Liver (tissue), 9 donors: ENCODE measurements around the gene RDM1. TPM values are rescaled to one million over a fixed set of nuclear protein-coding genes. Genes with fewer than 3 reads are reported as not detected.
A peak's percentile ranks its signal among the peaks of the same experiment; 100 is the strongest.

ENCODE experiments used
- DNase-seq: peaks from one replicate; pipeline ENCODE4 v3.0.0-alpha.2; 2017; ENCODE audit warnings: low spot score
- H3K27ac ChIP-seq, 2 donors: one replicate each; pipeline ENCODE4 v1.7.0; 2013; ENCODE audit warnings: inconsistent platforms in 2 of 2, low read length in 2 of 2, control low read depth in 1 of 2, low read depth in 1 of 2, mild to moderate bottlenecking in 1 of 2
- H3K27me3 ChIP-seq, 4 donors: one replicate each; pipeline versions ENCODE4 v1.6.1 to v1.7.0; 2013; ENCODE audit warnings: low read length in 3 of 4, inconsistent platforms in 1 of 4, mild to moderate bottlenecking in 1 of 4, moderate library complexity in 1 of 4; ENCODE audit not compliant: control insufficient read depth in 4 of 4, insufficient read depth in 4 of 4
- H3K36me3 ChIP-seq, 4 donors: one replicate each; pipeline versions ENCODE4 v1.6.1 to v1.7.0; 2013; ENCODE audit warnings: low read length in 3 of 4, mild to moderate bottlenecking in 3 of 4, low read depth in 1 of 4, moderate library complexity in 1 of 4; ENCODE audit not compliant: control insufficient read depth in 4 of 4, insufficient read depth in 3 of 4
- H3K4me1 ChIP-seq, 4 donors: one replicate each; pipeline versions ENCODE4 v1.6.1 to v1.7.0; 2013; ENCODE audit warnings: low read length in 3 of 4, mild to moderate bottlenecking in 3 of 4, moderate library complexity in 1 of 4; ENCODE audit not compliant: control insufficient read depth in 4 of 4, insufficient read depth in 4 of 4
- H3K4me3 ChIP-seq, 3 donors: one replicate each; pipeline versions ENCODE4 v1.6.1 to v1.7.0; 2013; ENCODE audit warnings: low read length in 3 of 3, control low read depth in 1 of 3, low read depth in 1 of 3, mild to moderate bottlenecking in 1 of 3
- H3K9ac ChIP-seq, 2 donors: one replicate each; pipeline ENCODE4 v1.7.0; 2013; ENCODE audit warnings: low read length in 2 of 2, mild to moderate bottlenecking in 2 of 2, moderate library complexity in 2 of 2, control low read depth in 1 of 2, low read depth in 1 of 2
- H3K9me3 ChIP-seq, 4 donors: one replicate each; pipeline versions ENCODE4 v1.6.1 to v1.7.0; 2013; ENCODE audit warnings: low read length in 3 of 4; ENCODE audit not compliant: control insufficient read depth in 4 of 4
- EGR1 ChIP-seq, 2 donors: IDR thresholded peaks; 2 replicates each; pipeline ENCODE4 v1.6.1; 2016 to 2018; ENCODE audit warnings: antibody characterized with exemption in 2 of 2, low read depth in 2 of 2
- FOXA2 ChIP-seq: IDR thresholded peaks from 2 replicates; pipeline ENCODE4 v1.6.1; 2016; ENCODE audit warnings: antibody characterized with exemption
- HNF4A ChIP-seq, 2 donors: conservative IDR thresholded peaks; 2 replicates each; pipeline ENCODE4 v1.6.1; 2016; ENCODE audit warnings: antibody characterized with exemption in 2 of 2, mild to moderate bottlenecking in 2 of 2
- HNF4G ChIP-seq: IDR thresholded peaks from 2 replicates; pipeline ENCODE4 v1.6.1; 2016; ENCODE audit warnings: antibody characterized with exemption
- MAX ChIP-seq: IDR thresholded peaks from 2 replicates; pipeline ENCODE4 v1.6.1; 2016; ENCODE audit warnings: antibody characterized with exemption
- NR2F2 ChIP-seq: IDR thresholded peaks from 2 replicates; pipeline ENCODE4 v1.6.1; 2016; ENCODE audit warnings: antibody characterized with exemption
- RAD21 ChIP-seq, 2 donors: IDR thresholded peaks; 2 replicates each; pipeline ENCODE4 v1.6.1; 2016; ENCODE audit warnings: antibody characterized with exemption in 2 of 2, mild to moderate bottlenecking in 2 of 2
- REST ChIP-seq: IDR thresholded peaks from 2 replicates; pipeline ENCODE4 v1.6.1; 2016; ENCODE audit warnings: antibody characterized with exemption, mild to moderate bottlenecking
- RXRA ChIP-seq, 2 donors: IDR thresholded peaks; 2 replicates each; pipeline ENCODE4 v1.6.1; 2017 to 2018; ENCODE audit warnings: antibody characterized with exemption in 2 of 2, mild to moderate bottlenecking in 1 of 2
- SP1 ChIP-seq: IDR thresholded peaks from 2 replicates; pipeline ENCODE4 v1.6.1; 2018; ENCODE audit warnings: antibody characterized with exemption, mild to moderate bottlenecking
- YY1 ChIP-seq: IDR thresholded peaks from 2 replicates; pipeline ENCODE4 v1.6.1; 2016; ENCODE audit warnings: antibody characterized with exemption, mild to moderate bottlenecking
- WGBS: extraction: QIAGEN DNeasy Blood & Tissue Kit; methylation state at CpG from one replicate; pipeline ENCODE4 v1.1.7; 2013; 5-methylcytosine and 5-hydroxymethylcytosine counted together
- polyA plus RNA-seq, 2 donors: library from polyadenylated mRNA; stranded (reverse) in 1 of 2; unstranded in 1 of 2; fragments of 200-250 nt in 1 of 2; fragments of >200 nt in 1 of 2; fragmentation: Nextera tagmentation in 1 of 2; extraction: Ambion mirVana in 1 of 2; gene quantifications; one replicate each; pipeline versions ENCODE4 v1.2.1 to v1.2.3, GENCODE V29; 2013 to 2015
- total RNA-seq, 2 donors: library from RNA; depleted of rRNA; stranded (reverse); fragments of >200 nt; gene quantifications; one replicate each; pipeline ENCODE4 v1.2.3, GENCODE V29; 2014
- donor health status: healthy.
- donor health status: healthy.
- donor health status: healthy.
- donor health status: healthy.
- donor health status: healthy.

RDM1 gene
- total and polyA plus RNA-seq, 4 donors: 0.29 to 1.9 (median 0.42) TPM; not detected in 1

- H3K27ac ChIP-seq: no peak overlapping the region
- TF ChIP-seq YY1 (no peak), NR2F2 (no peak), EGR1 (IDR thresholded peaks at IDR 0.05; ENCODE audit: low read depth in 2 of 2) (no peak), SP1 (no peak), RAD21 (IDR thresholded peaks at IDR 0.05) (no peak)
- H3K4me1 ChIP-seq: peaks cover 2 to 27% (median 19%) of the 10 kb centered on the region in 4 donors
- H3K36me3 ChIP-seq: no peaks in the 10 kb centered on the region
- 98% methylated on average over 29 of the region's 29 CpGs for WGBS
- H3K9ac ChIP-seq: no peak overlapping the region
- no peak for DNase-seq
- no peak overlapping the region for H3K4me3 ChIP-seq
- no peaks in the 10 kb centered on the region for H3K9me3 ChIP-seq
- H3K27me3 ChIP-seq: no peaks in the 10 kb centered on the region
Observed at GRCh38 chr17:35917519-35918213, 12.9 kb downstream of the RDM1 start.

GRCh38 chr17:35915153-35915964 is 15.2 kb downstream of the RDM1 start:
- peaks cover 2 to 27% (median 19%) of the 10 kb centered on the region in 4 donors for H3K4me1 ChIP-seq
- H3K9me3 ChIP-seq: no peaks in the 10 kb centered on the region
- no peak for TF ChIP-seq EGR1 (IDR thresholded peaks at IDR 0.05; ENCODE audit: low read depth in 2 of 2)
- TF ChIP-seq SP1: peak; percentile 49
- peak; percentile 28 for TF ChIP-seq FOXA2
- TF ChIP-seq HNF4G: no peak
- TF ChIP-seq MAX: peak; percentile 18
- TF ChIP-seq REST: peak; percentile 64
- peak; percentile 58 to 87 for TF ChIP-seq HNF4A (conservative IDR thresholded peaks at IDR 0.05)
- TF ChIP-seq YY1: peak; percentile 49
- TF ChIP-seq RXRA (IDR thresholded peaks at IDR 0.05): peak; percentile 56 to 86
- peak overlapping the region; percentile 33 to 60 for H3K27ac ChIP-seq
- 91% methylated on average over 3 of the region's 3 CpGs for WGBS
- no peak for DNase-seq
- no peaks in the 10 kb centered on the region for H3K36me3 ChIP-seq
- H3K27me3 ChIP-seq: no peaks in the 10 kb centered on the region
- no peak overlapping the region for H3K4me3 ChIP-seq
- H3K9ac ChIP-seq: no peak overlapping the region

GRCh38 chr17:35914354-35914753 is 16.2 kb downstream of the RDM1 start:
- H3K9me3 ChIP-seq: no peaks in the 10 kb centered on the region
- no peak overlapping the region for H3K9ac ChIP-seq
- peak overlapping the region in 1 of 2 donors; percentile 60 for H3K27ac ChIP-seq
- peaks cover 2 to 27% (median 19%) of the 10 kb centered on the region in 4 donors for H3K4me1 ChIP-seq
- H3K27me3 ChIP-seq: no peaks in the 10 kb centered on the region
- H3K36me3 ChIP-seq: no peaks in the 10 kb centered on the region
- DNase-seq: no peak
- TF ChIP-seq HNF4A (conservative IDR thresholded peaks at IDR 0.05): peak; percentile 41 to 43
- TF ChIP-seq FOXA2: no peak
- H3K4me3 ChIP-seq: no peak overlapping the region
- WGBS: 96% methylated on average over 1 of the region's 1 CpG
